ENCODE data around the gene TMCC2. TPM values are rescaled to one million over a fixed set of nuclear protein-coding genes. Genes with fewer than 3 reads are reported as not detected.
A peak's percentile ranks its signal among the peaks of the same experiment; 100 is the strongest.

Gene TMCC2
- total and polyA plus RNA-seq, 2 of the 4 experiments (the other 2 are of a cell fraction) = 2.0 to 4.2 TPM

DNA sequence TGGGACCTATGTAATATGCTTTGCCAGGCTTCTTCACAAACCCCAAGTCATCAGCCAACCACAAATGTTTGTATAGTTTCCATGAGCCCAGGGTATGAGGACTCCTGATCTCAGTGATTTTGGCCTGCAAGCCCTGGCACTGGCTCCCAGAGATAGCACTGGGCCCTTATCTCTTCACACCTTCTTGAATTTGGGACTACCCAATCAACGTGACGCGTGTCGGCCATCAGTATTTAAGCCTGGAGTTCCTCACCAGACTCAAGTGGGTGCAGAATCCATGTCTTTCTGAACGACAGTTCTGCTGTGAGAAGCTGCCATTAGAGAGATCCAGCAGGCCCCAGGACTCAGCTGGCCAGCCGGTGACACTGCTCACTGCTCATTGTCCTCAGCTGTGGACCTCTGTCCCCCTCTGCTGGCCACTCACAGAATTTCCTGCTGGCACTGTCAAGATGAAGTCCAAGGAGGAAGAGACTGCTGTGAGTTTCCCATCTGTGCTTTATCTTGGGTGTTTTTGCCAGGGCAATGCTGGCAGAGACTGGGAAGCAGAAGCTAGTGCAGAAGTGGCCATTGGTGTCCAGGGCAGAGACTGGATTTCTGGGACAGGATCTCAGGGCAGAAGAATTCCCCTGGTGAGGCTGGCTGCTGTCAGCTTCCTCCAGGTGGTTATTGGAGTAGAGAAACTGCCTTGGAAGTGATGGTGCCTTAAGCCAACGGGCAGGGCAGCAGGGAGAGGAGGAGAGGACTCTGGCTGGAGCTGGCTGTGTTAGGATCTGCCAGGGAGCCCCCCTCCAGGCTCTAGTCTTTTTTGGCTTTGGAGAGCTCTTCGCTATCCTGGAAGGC is 28.4 kb downstream of the TMCC2 start (continued):
- no peak for TF ChIP-seq NFE2L2 (IDR thresholded peaks at IDR 0.05; ENCODE audit: low read depth, low read length)
- TF ChIP-seq MAZ (IDR thresholded peaks at IDR 0.05; ENCODE audit: borderline replicate concordance, low read depth, low read length) = 0 out of 2 replicates have a peak, but pooled peaks have one; percentile 8
- TF ChIP-seq RCOR1 (IDR thresholded peaks at IDR 0.05; ENCODE audit: insufficient replicate concordance, low read length) = no peak

DNA sequence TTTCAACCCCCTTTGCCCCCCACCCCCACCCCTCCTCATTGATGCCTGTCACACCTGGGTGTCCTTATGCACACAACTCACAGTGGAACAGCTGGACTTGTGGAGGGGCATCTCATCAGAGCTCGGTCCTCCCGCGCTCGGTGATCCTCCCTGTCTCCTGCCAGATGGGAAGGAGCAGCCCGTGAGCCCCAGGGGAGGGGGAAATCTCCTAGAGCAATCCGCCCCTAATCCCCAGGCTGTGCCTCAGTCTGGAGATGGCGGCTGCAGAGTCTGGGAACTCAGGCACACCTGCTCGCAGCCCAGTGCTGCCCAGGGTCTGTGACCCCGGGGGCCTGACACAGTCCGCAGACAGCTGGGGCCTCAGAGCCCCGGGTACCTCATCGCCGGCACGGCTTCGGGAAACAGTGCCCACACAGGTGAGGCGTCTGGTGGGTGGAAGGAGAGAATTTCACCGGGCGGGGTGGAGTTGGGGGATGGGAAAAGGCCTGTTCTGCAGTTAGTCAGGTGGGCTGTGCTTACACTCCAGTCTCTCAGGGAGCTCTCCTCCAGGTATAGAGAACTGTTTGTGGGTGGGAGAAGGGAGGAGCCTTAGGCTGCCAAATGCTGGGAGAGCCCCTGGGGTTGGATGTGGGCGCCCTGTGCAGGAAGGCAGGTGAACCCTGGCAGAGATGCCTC is 29.3 kb downstream of the TMCC2 start:
- no peak overlapping the region for H3K23ac ChIP-seq (ENCODE audit: low read depth, low read length)
- peaks cover 20% of the 10 kb centered on the region for H3K9me1 ChIP-seq (ENCODE audit: insufficient read depth, low read length)
- no peaks in the 10 kb centered on the region for H3K9me3 ChIP-seq (ENCODE audit: control insufficient read depth, insufficient read depth, low read length)
- no peak overlapping the region for H2BK20ac ChIP-seq (ENCODE audit: low read depth, low read length)
- ATAC-seq (ENCODE audit: low read depth) = no peak
- no peak overlapping the region for H3K18ac ChIP-seq (ENCODE audit: low read depth, low read length)
- H2AK5ac ChIP-seq (ENCODE audit: low read depth, low read length) = peak overlapping the region; percentile 43; the same call in 1 of the 2 replicates
- no peak overlapping the region for H4K5ac ChIP-seq (ENCODE audit: low read depth, low read length)
- no peak overlapping the region for H2BK5ac ChIP-seq (ENCODE audit: low read depth, low read length, poor library complexity, severe bottlenecking)
- no peak overlapping the region for H3K9ac ChIP-seq (ENCODE audit: low read depth, low read length)
- H3K4ac ChIP-seq (ENCODE audit: low read depth, low read length) = no peak overlapping the region
- H2BK120ac ChIP-seq (ENCODE audit: low read depth, low read length) = no peak overlapping the region
- WGBS, 2 experiments (ENCODE audit: extremely low coverage in 2 of 2, insufficient read length in 1 of 2) = 86% methylated on average over 6 of the region's 19 CpGs; no CpG with 5 or more reads in 1 of the 2 experiments
- H4K20me1 ChIP-seq (ENCODE audit: insufficient read depth, low read length) = no peaks in the 10 kb centered on the region
- H3K4me2 ChIP-seq (ENCODE audit: low read depth, low read length) = no peak overlapping the region
- no peak overlapping the region for H3K27ac ChIP-seq (ENCODE audit: insufficient read depth, low read length)
- H2BK15ac ChIP-seq (ENCODE audit: low read depth, low read length) = no peak overlapping the region
- no peak for DNase-seq
- in situ Hi-C loops (cut with MboI; ENCODE audit: low sequenced_read_pairs) = loop anchor here (5.0 to 25.0 kb wide), 2 partner anchors 280 to 445 kb away; no protein-coding TSS in a partner anchor
- no peak overlapping the region for H4K91ac ChIP-seq (ENCODE audit: insufficient read depth, low read depth, low read length)
- peaks cover 0 to 12% of the 10 kb centered on the region in 2 experiments; a peak in 2 of 4 replicates for H3K79me1 ChIP-seq (ENCODE audit: low read depth in 1 of 2, low read length in 2 of 2)
- no peak for TF ChIP-seq SMC3 (IDR thresholded peaks at IDR 0.05; ENCODE audit: low read depth, low read length)
- no peak for TF ChIP-seq CEBPB (IDR thresholded peaks at IDR 0.05; ENCODE audit: low read depth, low read length)
- TF ChIP-seq, protein P1, sequence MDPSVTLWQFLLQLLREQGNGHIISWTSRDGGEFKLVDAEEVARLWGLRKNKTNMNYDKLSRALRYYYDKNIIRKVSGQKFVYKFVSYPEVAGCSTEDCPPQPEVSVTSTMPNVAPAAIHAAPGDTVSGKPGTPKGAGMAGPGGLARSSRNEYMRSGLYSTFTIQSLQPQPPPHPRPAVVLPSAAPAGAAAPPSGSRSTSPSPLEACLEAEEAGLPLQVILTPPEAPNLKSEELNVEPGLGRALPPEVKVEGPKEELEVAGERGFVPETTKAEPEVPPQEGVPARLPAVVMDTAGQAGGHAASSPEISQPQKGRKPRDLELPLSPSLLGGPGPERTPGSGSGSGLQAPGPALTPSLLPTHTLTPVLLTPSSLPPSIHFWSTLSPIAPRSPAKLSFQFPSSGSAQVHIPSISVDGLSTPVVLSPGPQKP (IDR thresholded peaks at IDR 0.05; ENCODE audit: borderline replicate concordance, low read depth, low read length) = no peak
- TF ChIP-seq RFX5 (IDR thresholded peaks at IDR 0.05; ENCODE audit: low read depth, low read length) = no peak
- TF ChIP-seq RAD21 (IDR thresholded peaks at IDR 0.05; ENCODE audit: low read length) = no peak
- TF ChIP-seq NFE2L2 (IDR thresholded peaks at IDR 0.05; ENCODE audit: low read depth, low read length) = no peak
- peaks cover 15% of the 10 kb centered on the region for H3K4me1 ChIP-seq (ENCODE audit: control insufficient read depth, insufficient read depth, low read length)
- H3K4me3 ChIP-seq (ENCODE audit: insufficient read depth, low read depth, low read length) = no peak overlapping the region
- dilution Hi-C loops (cut with HindIII; ENCODE audit: low sequenced_read_pairs, unreplicated experiment) = no loop called here
- ChIA-PET POLR2A (ENCODE audit: unreplicated experiment) (interaction anchor here (0.5 kb wide), 1 partner anchor 86 kb away, joined by 7 read pairs; no protein-coding TSS in a partner anchor), CTCF (interaction anchor here (0.6 to 2.8 kb wide), 16 partner anchors 9 to 450 kb away, joined by 3 to 29 read pairs (median 6); no protein-coding TSS in a partner anchor)
- no peak overlapping the region for H4K8ac ChIP-seq (ENCODE audit: low read depth in 2 of 2, low read length in 2 of 2)
- no peak overlapping the region for H3K14ac ChIP-seq (replicated peaks; ENCODE audit: low read depth, low read length)
- H3K27me3 ChIP-seq (ENCODE audit: control insufficient read depth, insufficient read depth, low read length) = no peaks in the 10 kb centered on the region
- H2AK9ac ChIP-seq (replicated peaks; ENCODE audit: low read depth, low read length, poor library complexity) = peak overlapping the region; percentile 67
- no peak overlapping the region for H2AFZ ChIP-seq (replicated peaks; ENCODE audit: low read length, poor library complexity)
- intact Hi-C loops (cut with micrococcal nuclease) = loop anchor here (1.0 to 2.0 kb wide), 7 partner anchors 28 to 450 kb away; partner anchors contain the start of gene RBBP5
- no TSS peak for BruUV-seq (replicated peaks)
- no peak overlapping the region for H3K56ac ChIP-seq (ENCODE audit: extremely low read depth, insufficient read depth, low read length)
- H3K36me3 ChIP-seq (ENCODE audit: control insufficient read depth, insufficient read depth, low read length) = no peaks in the 10 kb centered on the region
